ENCODE results near the gene RAPGEF2.
"Not testable (repeated sequence)": the region's sequence is repeated elsewhere in the genome, so short reads cannot be mapped to it uniquely, and the experiment has no call there.

The RAPGEF2 gene

DNA sequence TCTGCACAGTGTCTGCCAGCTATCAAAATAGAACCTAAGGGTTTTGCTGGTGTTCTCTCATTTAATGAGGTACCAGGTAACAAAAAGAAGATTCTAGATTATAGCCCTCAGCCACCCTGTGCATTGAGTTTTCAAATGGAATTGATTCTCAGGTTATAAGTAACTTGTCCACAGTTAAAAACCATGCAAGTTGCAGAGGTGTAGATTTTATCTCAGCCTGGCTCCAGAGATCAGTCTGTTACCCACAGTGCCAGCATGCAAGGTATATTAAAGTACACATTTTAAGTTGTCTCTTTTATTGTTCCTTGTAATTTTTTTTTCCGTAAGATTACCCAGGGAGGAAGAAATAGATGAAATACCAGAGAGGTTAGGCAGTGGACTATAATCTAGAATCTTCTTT lies 59.7 kb downstream of the RAPGEF2 start:
- no peak for DNase-seq (ENCODE audit: low read depth)

DNA sequence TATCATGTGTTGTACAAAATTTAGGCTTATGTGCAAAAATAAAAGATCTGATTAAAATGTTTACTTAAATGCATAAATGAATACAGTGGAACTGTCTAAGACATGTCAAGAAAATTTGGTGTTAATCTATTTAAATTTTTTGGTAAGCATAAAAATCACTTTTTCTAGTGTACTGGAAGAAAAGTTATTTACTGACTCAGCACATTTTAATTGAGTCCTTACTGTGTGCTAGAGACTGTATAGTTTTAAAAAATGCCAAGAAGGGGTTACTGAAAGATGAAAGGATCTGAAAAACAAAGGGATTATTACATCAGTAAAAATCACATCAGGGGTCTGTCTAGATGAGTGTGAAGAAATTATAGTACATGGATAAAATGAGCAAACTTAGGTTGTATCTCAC lies 60.6 kb downstream of the RAPGEF2 start:
- DNase-seq (ENCODE audit: low read depth): no peak

DNA sequence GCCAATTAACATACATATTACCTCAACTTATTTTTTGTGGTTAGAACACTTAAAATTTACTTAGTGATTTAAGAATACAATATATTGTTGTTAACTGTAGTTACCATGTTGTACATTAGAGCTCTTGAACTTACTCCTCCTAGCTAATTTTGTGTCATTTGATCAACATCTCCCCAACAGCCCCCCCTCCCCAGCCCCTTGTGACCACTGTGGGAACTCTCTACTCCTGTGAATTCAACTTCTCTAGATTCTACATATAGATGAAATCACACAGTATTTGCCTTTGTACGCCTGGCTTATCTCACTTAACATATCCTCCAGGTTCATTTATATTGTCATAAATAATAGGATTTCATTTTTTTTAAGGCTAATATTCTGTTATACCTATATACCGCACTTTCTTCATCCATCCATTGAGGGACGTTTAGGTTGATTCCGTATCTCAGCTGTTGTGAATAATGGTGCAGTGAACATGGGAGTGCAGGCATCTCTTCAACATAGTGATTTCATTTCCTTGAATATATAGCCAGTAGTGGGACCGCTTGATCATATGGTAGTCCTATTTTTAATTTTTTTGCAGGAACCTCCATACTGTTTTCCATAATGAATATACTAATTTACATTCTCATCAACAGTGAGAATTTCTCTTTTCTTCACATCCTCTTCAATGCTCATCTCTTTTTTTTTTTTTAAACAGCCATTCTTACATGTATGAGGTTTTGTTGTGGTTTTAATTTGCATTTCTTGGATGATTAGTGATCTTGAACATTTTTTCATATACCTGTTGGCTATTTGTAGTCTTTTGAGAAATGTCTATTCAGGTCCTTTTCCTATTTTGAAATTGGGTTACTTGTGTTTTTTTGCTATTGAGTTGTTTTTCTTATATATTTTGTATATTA lies 66.8 kb downstream of the RAPGEF2 start:
- no peak for DNase-seq (ENCODE audit: low read depth)

DNA sequence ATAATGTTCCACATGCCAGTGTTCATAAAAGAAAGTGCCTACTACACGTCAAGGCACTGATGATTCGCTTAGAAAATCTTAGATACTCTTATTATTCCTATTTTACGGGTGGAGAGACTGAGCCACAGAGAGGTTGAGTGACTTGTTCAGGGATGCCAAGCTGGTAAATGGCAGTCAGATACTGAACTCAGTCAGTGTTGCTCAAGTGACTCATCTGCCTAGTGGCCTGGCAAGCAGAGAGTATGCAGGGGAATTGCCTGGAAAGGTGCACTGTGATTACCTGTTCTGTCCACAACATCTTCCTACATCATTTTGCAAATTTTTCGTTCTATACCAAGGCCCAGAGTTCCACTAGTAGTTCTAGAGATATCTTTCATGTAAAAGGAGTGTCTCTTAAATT lies 68.4 kb downstream of the RAPGEF2 start:
- DNase-seq (ENCODE audit: low read depth): no peak

DNA sequence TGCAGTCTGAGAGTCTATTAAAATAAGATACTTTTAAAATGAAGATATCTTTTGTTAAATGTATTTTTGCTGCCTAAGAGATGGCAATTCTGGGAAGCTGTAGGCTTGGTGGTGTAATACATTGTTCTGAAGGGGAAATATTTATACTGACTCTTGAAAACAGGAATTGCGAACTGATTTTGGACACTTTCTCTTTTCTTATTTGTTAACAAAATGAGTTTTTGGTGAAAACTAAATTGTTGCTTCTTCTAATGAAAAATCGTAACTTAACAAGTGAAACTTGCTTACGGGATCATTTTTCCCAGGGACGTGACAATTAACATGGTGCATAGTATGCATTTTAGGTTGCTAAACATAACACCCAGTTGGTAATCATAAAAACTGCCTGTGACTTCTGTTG lies 71.0 kb downstream of the RAPGEF2 start:
- no peak for DNase-seq (ENCODE audit: low read depth)

DNA sequence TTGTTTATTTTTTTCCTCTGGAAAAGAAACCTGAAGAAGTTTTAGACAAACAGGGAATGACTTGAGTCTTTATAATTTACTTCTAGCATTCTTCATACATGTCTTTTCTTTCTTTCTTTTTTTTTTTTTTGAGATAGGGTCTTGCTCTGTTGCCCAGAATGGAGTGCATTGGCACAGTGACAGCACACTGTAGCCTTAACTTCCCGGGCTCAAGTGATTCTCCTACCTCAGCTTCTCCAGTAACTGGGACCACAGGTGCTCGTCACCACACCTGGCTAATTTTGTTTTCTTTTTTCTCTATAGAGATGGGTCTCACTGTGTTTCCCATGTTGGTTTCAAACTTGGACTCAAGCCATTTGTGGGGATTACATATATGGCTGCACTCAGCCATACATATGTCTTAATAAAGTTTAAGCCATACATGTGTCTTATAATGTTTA lies 71.8 kb downstream of the RAPGEF2 start:
- DNase-seq (ENCODE audit: low read depth): no peak

DNA sequence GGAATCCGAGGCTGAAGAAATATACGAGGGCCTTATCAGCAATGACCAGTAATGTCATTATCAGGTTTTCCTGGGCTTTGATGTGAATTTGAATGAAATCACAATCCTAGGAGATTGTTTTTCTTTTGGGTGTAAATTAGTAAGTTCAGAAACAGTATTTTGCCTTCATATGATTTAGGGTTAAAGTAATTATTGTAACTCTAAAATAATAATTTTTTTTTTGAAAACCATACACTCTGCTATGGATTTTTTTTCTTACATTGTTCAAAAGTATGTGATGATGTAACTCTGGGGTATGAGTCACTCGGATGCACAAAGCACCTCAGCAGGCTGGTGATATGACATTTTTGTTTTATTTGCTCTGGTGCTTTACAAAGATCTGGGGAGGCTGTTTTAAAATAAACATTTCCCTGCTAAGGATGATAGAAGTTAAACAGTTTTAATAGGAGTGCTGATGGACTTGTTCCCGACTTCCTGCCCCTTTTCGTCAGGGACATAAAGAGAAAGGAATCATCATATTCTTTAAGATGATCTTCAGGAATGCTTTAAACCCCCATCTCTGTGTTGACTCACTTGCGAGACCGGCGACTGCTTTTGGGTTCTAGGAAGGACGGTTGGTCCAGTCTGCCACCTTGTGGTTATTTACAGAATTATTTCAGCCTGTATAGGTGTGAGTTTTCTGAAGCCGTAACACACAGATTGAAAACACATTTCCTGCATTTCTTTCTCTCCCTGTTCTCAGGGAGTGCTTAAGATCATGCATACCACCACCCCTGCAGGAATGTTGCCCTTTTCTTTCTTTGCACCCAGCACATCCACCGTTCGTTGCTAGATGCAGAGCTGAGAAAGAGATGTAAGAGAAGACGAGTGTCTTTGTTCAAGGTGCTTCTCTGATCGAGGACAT lies 72.5 kb downstream of the RAPGEF2 start:
- DNase-seq (ENCODE audit: low read depth): peak; percentile 95

DNA sequence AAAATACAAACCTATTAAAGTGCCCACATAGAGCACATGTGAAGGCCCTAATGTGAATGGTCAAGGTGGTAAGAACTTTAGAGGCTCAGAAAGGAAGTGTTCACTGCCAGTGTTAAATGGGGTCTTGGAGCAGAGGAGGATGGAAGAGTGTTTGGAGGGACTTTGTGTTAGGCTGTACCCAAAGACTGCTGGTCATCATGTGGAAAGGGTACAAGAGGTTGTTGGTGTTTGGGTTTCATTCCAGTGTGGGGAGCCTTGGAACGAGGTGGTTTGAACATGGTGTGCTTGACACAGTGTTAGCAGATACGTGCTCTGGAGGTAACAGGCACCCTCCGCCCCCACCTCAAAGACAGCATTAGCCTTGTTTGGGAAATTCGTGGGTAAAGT lies 73.1 kb downstream of the RAPGEF2 start:
- no peak for DNase-seq (ENCODE audit: low read depth)

DNA sequence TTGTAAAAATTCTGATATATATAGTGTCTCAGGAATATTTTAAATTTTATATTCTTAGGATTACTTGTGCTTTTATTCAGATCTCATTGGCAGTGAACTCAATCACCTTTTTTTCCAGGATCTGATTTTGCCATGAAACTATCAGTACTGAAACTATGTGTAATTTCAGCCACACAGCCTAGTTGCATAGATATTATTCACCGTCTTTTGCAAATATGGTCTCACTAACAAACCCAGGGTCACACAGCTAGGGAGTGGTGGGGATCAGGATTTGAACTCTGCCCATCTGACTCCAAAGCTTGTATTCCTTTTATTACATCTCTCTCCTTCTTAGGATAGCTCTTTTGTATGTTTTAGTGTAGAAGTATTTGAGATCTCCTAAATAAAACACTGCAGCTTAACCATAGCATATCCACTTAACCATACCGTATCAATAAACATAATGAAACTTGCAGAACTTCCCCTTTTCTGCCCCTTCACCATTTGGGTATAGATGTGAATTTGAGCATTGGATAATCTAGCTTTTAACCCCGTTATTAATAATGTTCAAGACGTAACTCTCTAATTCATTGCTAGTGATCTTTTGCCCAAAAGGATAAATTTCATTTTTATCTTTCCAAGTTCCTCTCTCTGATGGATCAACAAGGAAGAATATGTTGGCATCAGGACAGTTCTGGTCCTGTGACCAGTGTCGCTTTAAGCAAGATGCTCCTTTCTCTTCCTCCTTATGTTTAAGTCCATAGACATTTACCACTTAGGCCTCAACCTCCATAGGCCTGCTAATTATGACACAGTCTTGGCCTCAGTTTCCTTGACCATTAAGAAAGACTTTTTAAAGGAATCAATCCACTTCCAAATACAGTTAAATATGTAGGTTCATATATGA lies 74.6 kb downstream of the RAPGEF2 start:
- DNase-seq (ENCODE audit: low read depth): no peak

DNA sequence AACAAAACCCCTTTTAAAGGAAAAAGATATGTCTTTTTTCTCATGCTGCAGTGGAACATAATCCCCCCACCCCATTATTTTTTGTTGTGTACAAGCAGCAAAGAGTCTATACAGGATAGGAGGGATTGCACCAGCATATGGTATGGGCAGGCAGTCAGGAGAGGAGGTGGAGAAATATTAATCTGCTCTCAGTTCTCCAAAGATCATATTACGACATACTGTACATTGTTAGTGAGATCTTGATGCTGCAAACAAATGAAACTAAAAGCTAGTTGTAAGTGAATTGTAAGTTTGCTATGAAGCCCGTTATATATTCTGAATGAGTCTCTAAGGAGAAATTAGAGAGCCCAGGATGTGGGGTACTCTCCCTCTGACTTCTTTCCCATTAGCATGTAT lies 75.3 kb downstream of the RAPGEF2 start:
- no peak for DNase-seq (ENCODE audit: low read depth)

DNA sequence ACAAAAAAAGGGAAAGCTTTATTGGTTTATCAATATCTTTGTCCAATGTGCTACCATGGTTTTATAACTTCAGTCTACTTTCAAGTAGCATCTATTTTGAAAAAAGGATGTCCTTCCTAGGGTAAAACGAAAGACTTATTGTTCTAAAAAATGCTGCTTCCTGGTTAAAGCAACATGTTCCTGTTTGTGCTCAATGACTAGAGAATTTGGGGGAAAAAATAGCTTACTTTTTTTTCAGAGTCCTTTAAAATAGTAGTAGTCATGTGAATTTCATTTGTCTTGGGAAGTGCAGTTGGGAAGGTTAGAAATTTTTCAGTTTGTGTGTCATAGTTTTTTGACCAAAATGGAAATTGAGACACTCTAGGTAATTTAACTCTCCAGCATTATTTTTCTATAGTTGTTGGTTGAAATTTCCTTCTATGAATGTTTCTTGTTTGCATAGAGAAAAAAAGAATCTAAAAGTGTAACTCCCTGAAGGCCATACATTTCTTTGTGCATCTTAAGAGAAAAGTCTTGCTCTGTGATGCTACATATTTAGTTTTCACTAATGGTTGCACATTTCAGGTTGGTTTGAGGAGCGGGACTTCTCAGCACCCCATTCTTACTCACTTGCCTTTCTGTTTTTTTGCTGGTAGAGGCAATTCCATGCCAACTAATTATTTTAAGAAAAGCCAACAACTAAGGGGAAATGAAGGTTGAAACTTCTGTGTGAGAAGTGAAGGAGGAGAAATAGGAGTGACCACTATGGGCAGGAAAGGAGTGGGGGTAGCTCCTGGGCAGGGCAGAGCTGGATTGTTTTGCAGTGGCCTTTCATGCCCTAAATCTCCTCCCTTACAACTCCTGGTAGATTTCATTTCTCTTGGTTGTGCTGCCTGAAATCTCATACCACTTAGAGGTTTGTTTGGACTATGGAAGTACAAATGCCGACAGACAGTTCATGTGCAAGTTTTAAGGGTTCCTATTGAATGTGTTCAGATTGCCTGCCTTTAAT lies 76.4 kb downstream of the RAPGEF2 start:
- DNase-seq (ENCODE audit: low read depth): no peak

DNA sequence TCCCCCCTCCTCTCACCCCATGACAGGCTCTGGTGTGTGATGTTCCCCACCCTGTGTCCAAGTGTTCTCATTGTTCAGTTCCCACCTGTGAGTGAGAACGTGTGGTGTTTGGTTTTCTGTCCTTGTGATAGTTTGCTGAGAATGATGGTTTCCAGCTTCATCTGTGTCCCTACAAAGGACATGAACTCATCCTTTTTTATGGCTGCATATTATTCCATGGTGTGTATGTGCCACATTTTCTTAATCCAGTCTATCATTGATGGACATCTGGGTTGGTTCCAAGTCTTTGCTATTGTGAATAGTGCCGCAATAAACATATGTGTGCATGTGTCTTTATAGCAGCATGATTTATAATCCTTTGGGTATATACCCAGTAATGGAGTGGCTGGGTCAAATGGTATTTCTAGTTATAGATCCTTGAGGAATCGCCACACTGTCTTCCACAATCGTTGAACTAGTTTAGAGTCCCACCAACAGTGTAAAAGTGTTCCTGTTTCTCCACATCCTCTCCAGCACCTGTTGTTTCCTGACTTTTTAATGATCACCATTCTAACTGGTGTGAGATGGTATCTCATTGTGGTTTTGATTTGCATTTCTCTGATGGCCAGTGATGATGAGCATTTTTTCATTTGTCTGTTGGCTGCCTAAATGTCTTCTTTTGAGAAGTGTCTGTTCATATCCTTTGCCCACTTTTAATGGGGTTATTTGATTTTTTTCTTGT lies 81.2 kb downstream of the RAPGEF2 start:
- not testable (repeated sequence) for DNase-seq (ENCODE audit: low read depth)

DNA sequence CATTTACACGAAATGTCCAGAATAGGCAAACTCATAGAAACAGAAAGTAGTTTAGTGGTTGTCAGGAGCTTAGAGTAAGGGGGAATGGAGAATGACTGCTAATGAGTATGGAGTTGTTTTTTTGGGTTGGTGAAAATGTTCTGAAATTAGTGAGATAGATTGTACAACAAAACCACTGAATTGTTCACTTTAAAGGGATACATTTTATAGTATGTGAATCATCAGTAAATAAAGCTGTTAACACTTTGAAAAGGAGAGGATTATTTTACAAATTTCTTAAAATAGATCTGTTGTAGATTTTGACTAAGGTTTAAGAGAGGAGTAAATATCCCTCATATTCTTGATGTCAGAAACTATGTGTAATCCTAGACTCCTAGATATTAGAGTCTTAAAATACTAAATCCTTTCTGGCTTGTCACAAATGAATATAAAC lies 82.7 kb downstream of the RAPGEF2 start:
- no peak for DNase-seq (ENCODE audit: low read depth)

DNA sequence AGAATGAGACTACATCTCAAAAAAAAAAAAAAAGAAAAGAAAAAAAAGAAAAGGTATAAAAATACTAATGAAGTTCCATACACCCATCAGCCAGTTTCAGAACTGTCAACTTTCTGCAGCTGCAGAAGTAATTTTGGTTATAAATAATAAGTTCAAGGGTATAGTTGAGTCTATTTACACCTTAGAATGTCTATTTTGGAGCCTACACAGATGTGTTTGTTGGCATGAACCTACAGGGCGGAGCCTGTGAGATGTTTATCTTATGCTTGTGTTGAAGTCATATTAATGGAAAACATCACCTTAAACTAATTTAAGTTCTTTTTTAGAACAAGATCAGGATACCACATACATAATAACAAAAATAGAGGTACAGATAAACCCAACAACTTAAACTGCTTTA lies 85.8 kb downstream of the RAPGEF2 start:
- no peak for DNase-seq (ENCODE audit: low read depth)

DNA sequence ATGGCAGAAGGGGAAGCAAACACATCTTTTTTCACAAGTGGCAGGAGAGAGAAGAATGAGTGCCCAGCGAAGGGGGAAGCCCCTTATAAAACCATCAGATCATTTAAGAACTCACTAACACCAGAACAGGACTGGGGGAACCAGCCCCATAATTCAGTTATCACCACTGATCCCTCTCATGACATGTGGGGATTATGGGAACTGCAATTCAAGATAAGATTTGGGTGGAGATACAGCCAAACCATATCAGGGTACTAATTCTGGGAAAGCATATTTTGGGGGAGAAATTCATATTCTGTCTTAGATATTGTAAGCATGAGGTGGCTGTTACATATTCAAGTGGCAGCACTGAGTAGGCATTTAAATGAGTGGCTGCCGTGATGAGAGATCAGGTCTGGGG lies 87.8 kb downstream of the RAPGEF2 start:
- DNase-seq (ENCODE audit: low read depth): no peak

DNA sequence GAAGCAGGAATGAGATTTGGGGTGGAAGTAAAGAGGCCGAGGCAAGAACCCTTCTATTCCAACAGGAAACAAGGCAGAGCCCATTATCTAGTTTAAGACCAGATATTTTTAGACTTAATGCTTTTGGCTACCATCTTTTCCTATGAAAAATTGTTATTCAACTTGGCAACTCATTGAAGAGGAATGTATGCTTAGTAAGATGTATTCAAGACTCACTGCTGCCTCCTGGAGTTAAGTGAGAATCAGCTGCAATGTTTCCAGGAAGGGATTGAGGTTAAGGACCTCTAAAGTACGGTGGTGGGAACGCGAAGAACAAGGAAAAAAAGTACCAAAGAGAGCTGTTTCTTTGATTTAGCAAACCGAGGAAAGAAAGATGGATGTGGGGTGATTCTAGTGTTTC lies 89.1 kb downstream of the RAPGEF2 start:
- DNase-seq (ENCODE audit: low read depth): peak; percentile 34

DNA sequence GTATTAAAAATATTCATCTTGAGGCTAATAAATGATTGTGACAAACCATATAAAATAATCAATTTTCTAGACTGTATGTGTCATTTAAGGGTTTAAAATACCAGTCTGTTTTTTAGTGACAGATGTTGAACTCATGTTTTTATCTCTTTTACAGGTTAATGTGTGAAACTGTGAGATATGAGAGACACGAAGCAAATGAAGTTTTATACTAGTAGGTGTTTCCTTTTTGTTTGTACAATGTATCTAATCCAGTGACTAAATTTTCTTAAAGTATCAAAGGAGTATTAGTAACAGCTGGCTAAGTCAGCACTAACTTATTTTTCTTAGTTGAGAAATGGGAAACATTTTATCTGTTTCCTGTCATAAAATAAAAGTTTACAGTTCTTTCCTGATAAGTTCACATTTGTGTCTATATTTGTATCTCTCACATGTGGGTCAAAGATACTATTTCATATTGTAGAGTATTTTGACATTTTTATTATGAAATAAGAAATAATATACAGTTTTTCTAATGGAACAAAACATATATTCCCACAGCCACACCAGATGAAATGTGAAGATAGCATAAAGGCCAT lies 90.3 kb downstream of the RAPGEF2 start:
- DNase-seq (ENCODE audit: low read depth): no peak

DNA sequence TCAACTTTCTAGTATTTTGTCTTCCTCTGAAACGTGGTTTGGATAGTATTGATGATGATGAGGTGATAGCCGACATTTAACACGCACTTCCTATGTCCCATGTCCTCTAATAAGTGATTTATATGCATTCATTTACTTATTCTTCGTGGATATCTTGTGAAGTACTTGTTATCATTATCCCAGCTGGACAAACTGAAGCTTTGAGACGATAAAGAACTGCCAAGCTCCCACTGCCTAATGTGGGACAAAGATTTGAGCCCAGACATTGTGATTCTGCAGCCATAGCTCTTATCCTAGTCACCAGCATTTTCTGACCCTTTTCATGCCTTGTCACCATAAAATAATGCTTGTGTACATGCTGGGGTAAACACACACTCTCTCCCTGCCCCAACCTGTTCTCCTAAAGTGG lies 92.5 kb downstream of the RAPGEF2 start:
- DNase-seq (ENCODE audit: low read depth): no peak

DNA sequence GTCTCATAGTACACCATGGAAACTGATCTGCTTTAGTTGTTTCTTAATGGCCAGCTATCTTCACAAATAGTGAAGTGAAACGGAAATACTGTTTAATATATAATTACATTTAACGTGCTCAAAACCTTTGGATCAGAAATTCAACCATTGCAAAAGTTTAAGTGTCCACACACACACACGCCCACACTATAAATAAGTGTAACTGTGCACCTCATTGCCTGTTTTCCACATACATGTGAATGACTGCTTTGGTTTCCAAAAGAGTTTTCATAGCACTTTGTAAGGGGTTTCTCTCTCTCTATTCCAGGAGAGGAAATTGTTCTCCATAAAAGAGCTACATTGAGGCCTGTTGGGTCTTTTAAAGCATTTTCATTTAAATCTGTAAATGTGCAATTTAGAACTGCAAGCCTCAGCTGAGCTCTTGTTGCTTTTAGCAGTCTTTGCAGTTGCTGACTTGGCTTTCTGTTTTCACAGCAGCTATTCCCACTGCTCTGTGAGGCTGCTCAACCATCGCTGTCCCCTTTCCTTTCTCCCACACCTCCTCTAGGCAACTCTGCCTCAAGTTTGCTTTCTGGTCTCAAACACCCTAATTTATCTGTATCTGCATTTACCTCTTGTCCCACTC lies 94.5 kb downstream of the RAPGEF2 start:
- DNase-seq (ENCODE audit: low read depth): no peak

All from HS-5 (cell line).